Mesenchymal stem cell (in vitro differentiated cells and primary cell): ENCODE results near the gene SLC17A3.

Source experiments
- DNase-seq: peaks from one replicate; pipeline ENCODE4 v3.0.0-alpha.2; 2013
- H2AFZ ChIP-seq: one replicate; pipeline ENCODE4 v1.6.1; 2013; ENCODE audit warnings: low read depth, mild to moderate bottlenecking, control low read depth, inconsistent platforms, low read length, moderate library complexity
- H2AK5ac ChIP-seq: 2 replicates; pipeline ENCODE4 v1.6.1; 2013; ENCODE audit warnings: low read length, moderate library complexity, mild to moderate bottlenecking, inconsistent platforms; ENCODE audit not compliant: severe bottlenecking
- H2BK120ac ChIP-seq: one replicate; pipeline ENCODE4 v1.6.1; 2013; ENCODE audit warnings: low read depth, mild to moderate bottlenecking, inconsistent platforms, low read length, moderate library complexity
- H2BK12ac ChIP-seq, 2 experiments: one replicate each; pipeline ENCODE4 v1.6.1; 2013; ENCODE audit warnings: inconsistent platforms in 2 of 2, low read length in 2 of 2, mild to moderate bottlenecking in 2 of 2, moderate library complexity in 2 of 2, control low read depth in 1 of 2
- H2BK15ac ChIP-seq: one replicate; pipeline ENCODE4 v1.6.1; 2013; ENCODE audit warnings: mild to moderate bottlenecking, low read depth, inconsistent platforms; ENCODE audit not compliant: poor library complexity, severe bottlenecking
- H2BK5ac ChIP-seq: 2 replicates; pipeline ENCODE4 v1.6.1; 2013; ENCODE audit warnings: low read depth, mild to moderate bottlenecking, low read length, control low read depth, inconsistent platforms; ENCODE audit not compliant: poor library complexity, severe bottlenecking
- H3K14ac ChIP-seq, 2 experiments: one replicate each; pipeline ENCODE4 v1.6.1; 2013; ENCODE audit warnings: inconsistent platforms in 2 of 2, low read length in 2 of 2, control low read depth in 1 of 2, mild to moderate bottlenecking in 1 of 2, moderate library complexity in 1 of 2
- H3K18ac ChIP-seq, 2 experiments: one replicate each; pipeline ENCODE4 v1.6.1; 2013; ENCODE audit warnings: inconsistent platforms in 2 of 2, low read length in 2 of 2, control low read depth in 1 of 2, low read depth in 1 of 2, mild to moderate bottlenecking in 1 of 2
- H3K23ac ChIP-seq, 2 experiments: one replicate each; pipeline ENCODE4 v1.6.1; 2013; ENCODE audit warnings: inconsistent platforms in 2 of 2, low read length in 2 of 2, mild to moderate bottlenecking in 2 of 2, moderate library complexity in 2 of 2, control low read depth in 1 of 2
- H3K27ac ChIP-seq: 2 replicates; pipeline ENCODE4 v1.5.1; 2013; ENCODE audit warnings: mild to moderate bottlenecking, moderate library complexity, low read length, control low read depth, inconsistent platforms; ENCODE audit not compliant: poor library complexity, severe bottlenecking
- H3K27me3 ChIP-seq, 2 experiments: 2 replicates each; pipeline versions ENCODE4 v1.6.1 to v1.7.0; 2013; ENCODE audit warnings: low read length in 2 of 2, mild to moderate bottlenecking in 2 of 2, moderate library complexity in 2 of 2, control low read depth in 1 of 2, inconsistent platforms in 1 of 2; ENCODE audit not compliant: control insufficient read depth in 1 of 2, insufficient read depth in 1 of 2
- H3K36me3 ChIP-seq, 2 experiments: 2 replicates each; pipeline versions ENCODE4 v1.6.1 to v1.7.0; 2013; ENCODE audit warnings: low read length in 2 of 2, control low read depth in 1 of 2, inconsistent platforms in 1 of 2, low read depth in 1 of 2, mild to moderate bottlenecking in 1 of 2; ENCODE audit not compliant: insufficient read depth in 2 of 2, control insufficient read depth in 1 of 2
- H3K4ac ChIP-seq, 2 experiments: one replicate each; pipeline ENCODE4 v1.6.1; 2013; ENCODE audit warnings: inconsistent platforms in 2 of 2, low read length in 2 of 2, mild to moderate bottlenecking in 2 of 2, moderate library complexity in 2 of 2, control low read depth in 1 of 2, low read depth in 1 of 2
- H3K4me1 ChIP-seq: 2 replicates; pipeline ENCODE4 v1.6.1; 2013; ENCODE audit warnings: low read depth, low read length, control low read depth; ENCODE audit not compliant: control insufficient read depth, insufficient read depth
- H3K4me2 ChIP-seq: 2 replicates; pipeline ENCODE4 v1.6.1; 2013; ENCODE audit warnings: low read length, mild to moderate bottlenecking, inconsistent platforms; ENCODE audit not compliant: poor library complexity, severe bottlenecking
- H3K4me3 ChIP-seq, 2 experiments: 2 replicates each; pipeline versions ENCODE4 v1.5.1 to v1.7.0; 2013; ENCODE audit warnings: low read length in 2 of 2, mild to moderate bottlenecking in 2 of 2, control low read depth in 1 of 2, low read depth in 1 of 2; ENCODE audit not compliant: insufficient read depth in 1 of 2
- H3K79me1 ChIP-seq: replicated peaks from 2 replicates; pipeline ENCODE4 v1.6.1; 2013; ENCODE audit warnings: mild to moderate bottlenecking, control low read depth, low read length, inconsistent platforms; ENCODE audit not compliant: poor library complexity, severe bottlenecking
- H3K9ac ChIP-seq: 2 replicates; pipeline ENCODE4 v1.7.0; 2013; ENCODE audit warnings: mild to moderate bottlenecking, low read length, moderate library complexity
- H3K9me3 ChIP-seq: 2 replicates; pipeline ENCODE4 v1.7.0; 2013; ENCODE audit warnings: mild to moderate bottlenecking, low read length; ENCODE audit not compliant: control insufficient read depth
- H4K8ac ChIP-seq: one replicate; pipeline ENCODE4 v1.6.1; 2013; ENCODE audit warnings: inconsistent platforms, mild to moderate bottlenecking, low read length, moderate library complexity
- H4K91ac ChIP-seq: one replicate; pipeline ENCODE4 v1.6.1; 2013; ENCODE audit warnings: mild to moderate bottlenecking, low read length, inconsistent platforms
- WGBS: methylation state at CpG from one replicate; pipeline ENCODE4 v1.1.7; 2013; ENCODE audit warnings: mixed read lengths; 5-methylcytosine and 5-hydroxymethylcytosine counted together

SLC17A3 gene

GRCh38 chr6:25918083-25918683 lies 44.1 kb upstream of the SLC17A3 start:
- Histone ChIP-seq H3K14ac (no peak overlapping the region), H2AFZ (no peak overlapping the region), H2BK5ac (no peak overlapping the region), H3K9ac (no peak overlapping the region), H3K9me3 (no peaks in the 10 kb centered on the region), H3K4ac (no peak overlapping the region), H3K27ac (no peak overlapping the region), H3K18ac (no peak overlapping the region), H4K8ac (no peak overlapping the region), H3K36me3 (no peaks in the 10 kb centered on the region), H2AK5ac (no peak overlapping the region), H4K91ac (no peak overlapping the region), H3K27me3 (no peaks in the 10 kb centered on the region), H3K23ac (no peak overlapping the region), H3K79me1 (no peaks in the 10 kb centered on the region), H2BK15ac (no peak overlapping the region), H3K4me2 (no peak overlapping the region), H2BK12ac (no peak overlapping the region), H2BK120ac (no peak overlapping the region), H3K4me3 (no peak overlapping the region), H3K4me1 (no peaks in the 10 kb centered on the region)
- no peak for DNase-seq
- WGBS, result 89% methylated on average over 2 of the region's 5 CpGs

GRCh38 chr6:25916789-25917490 lies 42.9 kb upstream of the SLC17A3 start:
- Histone ChIP-seq H2BK5ac (no peak overlapping the region), H3K9me3 (no peaks in the 10 kb centered on the region), H3K14ac (no peak overlapping the region), H3K23ac (no peak overlapping the region), H3K9ac (no peak overlapping the region), H2AK5ac (no peak overlapping the region), H2BK120ac (no peak overlapping the region), H3K18ac (no peak overlapping the region), H3K4ac (no peak overlapping the region), H2AFZ (no peak overlapping the region), H2BK15ac (no peak overlapping the region), H3K79me1 (no peaks in the 10 kb centered on the region), H3K4me2 (no peak overlapping the region), H4K91ac (no peak overlapping the region), H3K36me3 (no peaks in the 10 kb centered on the region), H3K27ac (no peak overlapping the region), H2BK12ac (no peak overlapping the region), H3K4me1 (no peaks in the 10 kb centered on the region), H4K8ac (no peak overlapping the region), H3K27me3 (no peaks in the 10 kb centered on the region), H3K4me3 (no peak overlapping the region)
- WGBS, result 96% methylated on average over 6 of the region's 7 CpGs
- no peak for DNase-seq

GRCh38 chr6:25916330-25916729 lies 42.3 kb upstream of the SLC17A3 start:
- no peak overlapping the region for H2BK5ac ChIP-seq
- WGBS, result 62% methylated on average over 3 of the region's 3 CpGs
- H3K23ac ChIP-seq, result no peak overlapping the region

GRCh38 chr6:25913741-25914140 lies 39.7 kb upstream of the SLC17A3 start:
- Histone ChIP-seq H2AK5ac (no peak overlapping the region), H3K36me3 (no peaks in the 10 kb centered on the region), H3K9me3 (no peaks in the 10 kb centered on the region), H4K91ac (no peak overlapping the region), H3K4me2 (no peak overlapping the region), H3K27ac (peak overlapping the region; percentile 56), H3K9ac (no peak overlapping the region), H2BK5ac (no peak overlapping the region), H2BK120ac (no peak overlapping the region), H2AFZ (no peak overlapping the region), H2BK15ac (no peak overlapping the region), H3K14ac (no peak overlapping the region), H2BK12ac (no peak overlapping the region), H3K4me1 (no peaks in the 10 kb centered on the region), H3K4me3 (no peak overlapping the region), H3K18ac (no peak overlapping the region), H3K23ac (no peak overlapping the region), H3K79me1 (no peaks in the 10 kb centered on the region), H4K8ac (no peak overlapping the region), H3K27me3 (no peaks in the 10 kb centered on the region), H3K4ac (no peak overlapping the region)
- WGBS, result 93% methylated on average over 1 of the region's 3 CpGs
- DNase-seq, result no peak

More at GRCh38 chr6:25916330-25916729, 42.3 kb upstream of the SLC17A3 start:
- Histone ChIP-seq H3K14ac (no peak overlapping the region), H3K36me3 (no peaks in the 10 kb centered on the region), H3K27me3 (no peaks in the 10 kb centered on the region), H2BK15ac (no peak overlapping the region), H2BK12ac (no peak overlapping the region), H4K91ac (no peak overlapping the region), H3K18ac (no peak overlapping the region), H3K79me1 (no peaks in the 10 kb centered on the region), H4K8ac (no peak overlapping the region), H3K27ac (no peak overlapping the region), H2BK120ac (no peak overlapping the region), H3K9me3 (no peaks in the 10 kb centered on the region), H3K4me2 (no peak overlapping the region), H2AFZ (no peak overlapping the region), H3K4ac (no peak overlapping the region), H3K9ac (no peak overlapping the region), H2AK5ac (no peak overlapping the region), H3K4me3 (no peak overlapping the region), H3K4me1 (no peaks in the 10 kb centered on the region)
- no peak for DNase-seq
